Activated CD4-positive, alpha-beta T cell treated with anti-CD3 and anti-CD28 coated beads, Interleukin-2, amount 50 U/mL, for 1 hour (primary cell): ENCODE measurements around the gene RUNX1.

Experiments
- DNase-seq: peaks from one replicate; pipeline ENCODE4 v3.0.0-alpha.2; 2020

RUNX1 gene

GRCh38 chr21:34913811-34914210, 135.3 kb downstream of the RUNX1 start:
- no peak for DNase-seq

GRCh38 chr21:34912022-34912945, 136.8 kb downstream of the RUNX1 start:
- DNase-seq = no peak

- DNase-seq = no peak
Observed at GRCh38 chr21:34911360-34911759, 137.7 kb downstream of the RUNX1 start.

- DNase-seq = no peak
Observed at GRCh38 chr21:34910396-34910795, 138.7 kb downstream of the RUNX1 start.

- DNase-seq = no peak
Observed at GRCh38 chr21:34909492-34910292, 139.4 kb downstream of the RUNX1 start.

GRCh38 chr21:34908419-34909055, 140.6 kb downstream of the RUNX1 start:
- DNase-seq = no peak

- no peak for DNase-seq
Observed at GRCh38 chr21:34907461-34908418, 141.4 kb downstream of the RUNX1 start.

- no peak for DNase-seq
Observed at GRCh38 chr21:34906401-34906800, 142.7 kb downstream of the RUNX1 start.

- DNase-seq = no peak
Observed at GRCh38 chr21:34905218-34905537, 143.9 kb downstream of the RUNX1 start.

- no peak for DNase-seq
Observed at GRCh38 chr21:34904526-34905217, 144.4 kb downstream of the RUNX1 start.

GRCh38 chr21:34900376-34900775, 148.7 kb downstream of the RUNX1 start:
- no peak for DNase-seq

- no peak for DNase-seq
Observed at GRCh38 chr21:34899760-34900159, 149.3 kb downstream of the RUNX1 start.

- no peak for DNase-seq
Observed at GRCh38 chr21:34899302-34899701, 149.8 kb downstream of the RUNX1 start.

GRCh38 chr21:34897828-34898227, 151.3 kb downstream of the RUNX1 start:
- no peak for DNase-seq

- DNase-seq = no peak
Observed at GRCh38 chr21:34894401-34894800, 154.7 kb downstream of the RUNX1 start.

GRCh38 chr21:34892209-34892608, 156.9 kb downstream of the RUNX1 start:
- no peak for DNase-seq

GRCh38 chr21:34891613-34891943, 157.5 kb downstream of the RUNX1 start:
- DNase-seq = no peak

GRCh38 chr21:34890724-34891612, 158.1 kb downstream of the RUNX1 start:
- peak; percentile 8 for DNase-seq

GRCh38 chr21:34890470-34890723, 158.7 kb downstream of the RUNX1 start:
- DNase-seq = no peak

- peak; percentile 68 for DNase-seq
Observed at GRCh38 chr21:34889676-34890469, 159.2 kb downstream of the RUNX1 start.
